Sigmoid colon (tissue), 4 donors: ENCODE measurements around the gene GSTT4.

Experiments used
- POLR2A ChIP-seq, 2 donors: fragments of 450-650 bp; IDR thresholded peaks; one replicate each; pipeline ENCODE4 v1.6.1; 2016; ENCODE audit warnings: antibody characterized with exemption in 2 of 2, mild to moderate bottlenecking in 2 of 2, moderate library complexity in 2 of 2
- POLR2AphosphoS5 ChIP-seq, 4 donors: sonication (generic); formaldehyde crosslinking; IDR thresholded peaks; one replicate each; pipeline ENCODE4 v1.6.1; 2017; ENCODE audit warnings: antibody characterized with exemption in 4 of 4
- TF ChIP-seq, protein P1 (sequence below), 4 experiments: fragments of 450-650 bp in 3 of 4; fragments of 200-600 bp in 1 of 4; IDR thresholded peaks; one replicate each; pipeline ENCODE4 v1.5.1; 2016 to 2019; ENCODE audit warnings: antibody characterized with exemption in 4 of 4, mild to moderate bottlenecking in 3 of 4, moderate library complexity in 2 of 4

DNA sequence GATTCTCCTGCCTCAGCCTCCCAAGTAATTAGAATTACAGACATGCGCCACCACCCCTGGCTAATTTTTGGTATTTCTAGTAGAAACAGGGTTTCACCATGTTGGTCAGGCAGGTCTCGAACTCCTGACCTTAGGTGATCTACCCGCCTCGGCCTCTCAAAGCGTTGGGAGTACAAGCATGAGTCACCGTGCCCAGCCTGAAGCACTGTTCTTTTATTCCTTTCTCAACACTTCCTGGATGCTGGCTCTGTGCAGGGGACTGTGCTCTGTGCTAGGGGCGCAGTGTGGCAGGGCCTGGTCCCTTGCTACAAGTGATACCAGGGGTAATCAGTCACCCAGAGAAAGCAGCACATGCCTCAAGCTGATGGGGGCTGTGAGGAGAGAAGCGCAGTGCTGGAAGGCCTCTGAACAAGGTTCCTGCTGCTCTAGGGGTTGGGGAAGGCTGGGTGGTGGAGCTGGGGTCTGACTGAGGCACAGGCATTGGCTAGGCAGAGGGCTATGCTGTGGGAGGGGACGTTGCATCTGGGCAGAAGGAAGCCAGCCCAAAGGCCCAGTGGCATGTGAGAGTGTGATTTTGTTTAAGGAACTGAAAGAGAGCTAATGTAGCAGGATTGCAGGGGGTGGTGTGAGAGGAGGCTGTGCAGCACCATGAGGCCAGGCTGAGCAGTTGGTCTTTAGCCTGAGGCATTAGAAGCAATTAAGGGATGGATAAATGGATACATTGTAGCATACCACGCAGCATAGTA, 48.4 kb upstream of the GSTT4 start:
- TF ChIP-seq, protein P1, sequence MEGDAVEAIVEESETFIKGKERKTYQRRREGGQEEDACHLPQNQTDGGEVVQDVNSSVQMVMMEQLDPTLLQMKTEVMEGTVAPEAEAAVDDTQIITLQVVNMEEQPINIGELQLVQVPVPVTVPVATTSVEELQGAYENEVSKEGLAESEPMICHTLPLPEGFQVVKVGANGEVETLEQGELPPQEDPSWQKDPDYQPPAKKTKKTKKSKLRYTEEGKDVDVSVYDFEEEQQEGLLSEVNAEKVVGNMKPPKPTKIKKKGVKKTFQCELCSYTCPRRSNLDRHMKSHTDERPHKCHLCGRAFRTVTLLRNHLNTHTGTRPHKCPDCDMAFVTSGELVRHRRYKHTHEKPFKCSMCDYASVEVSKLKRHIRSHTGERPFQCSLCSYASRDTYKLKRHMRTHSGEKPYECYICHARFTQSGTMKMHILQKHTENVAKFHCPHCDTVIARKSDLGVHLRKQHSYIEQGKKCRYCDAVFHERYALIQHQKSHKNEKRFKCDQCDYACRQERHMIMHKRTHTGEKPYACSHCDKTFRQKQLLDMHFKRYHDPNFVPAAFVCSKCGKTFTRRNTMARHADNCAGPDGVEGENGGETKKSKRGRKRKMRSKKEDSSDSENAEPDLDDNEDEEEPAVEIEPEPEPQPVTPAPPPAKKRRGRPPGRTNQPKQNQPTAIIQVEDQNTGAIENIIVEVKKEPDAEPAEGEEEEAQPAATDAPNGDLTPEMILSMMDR (IDR thresholded peaks at IDR 0.05) = no peak
- TF ChIP-seq POLR2AphosphoS5 (IDR thresholded peaks at IDR 0.05) = no peak
- TF ChIP-seq POLR2A (IDR thresholded peaks at IDR 0.05) = no peak
